ENCODE results near the gene EXOSC5. TPM values are rescaled to one million over a fixed set of nuclear protein-coding genes. Genes with fewer than 3 reads are reported as not detected.
A peak's percentile ranks its signal among the peaks of the same experiment; 100 is the strongest.

EXOSC5 gene
- total RNA-seq, 1 donor from 2014 or later: 20.2 TPM

GRCh38 chr19:41427647-41428480 is 30.7 kb upstream of the EXOSC5 start:
- no peak for DNase-seq (ENCODE audit: extremely low spot score, unreplicated experiment)
- Mint-ChIP-seq H3K4me1 (ENCODE audit: unreplicated experiment) (peaks cover 16% of the 10 kb centered on the region), H3K4me3 (peak overlapping the region; percentile 87), H3K27ac (peak overlapping the region; percentile 92), H3K27me3 (no peaks in the 10 kb centered on the region), H3K9me3 (no peaks in the 10 kb centered on the region), H3K36me3 (peaks cover 4% of the 10 kb centered on the region)
- TF ChIP-seq CTCF (conservative IDR thresholded peaks at IDR 0.05): no peak

GRCh38 chr19:41426952-41427646 is 29.9 kb upstream of the EXOSC5 start, which contains the start of gene B3GNT8:
B3GNT8 (minus strand) TSS chr19:41427374; CDS start chr19:41426778, 596 bp downstream.
- Mint-ChIP-seq H3K4me1 (ENCODE audit: unreplicated experiment) (peaks cover 16% of the 10 kb centered on the region), H3K9me3 (no peaks in the 10 kb centered on the region), H3K4me3 (peak within 1 kb of the TSS; percentile 87), H3K27me3 (no peaks in the 10 kb centered on the region), H3K27ac (peak within 1 kb of the TSS; percentile 92), H3K36me3 (peaks cover 1% of the 10 kb centered on the region)
- no peak for TF ChIP-seq CTCF (conservative IDR thresholded peaks at IDR 0.05)
- DNase-seq (ENCODE audit: extremely low spot score, unreplicated experiment): peak; percentile 84

GRCh38 chr19:41426116-41426841 is 29.1 kb upstream of the EXOSC5 start:
- Mint-ChIP-seq H3K9me3 (no peaks in the 10 kb centered on the region), H3K4me3 (peak overlapping the region; percentile 87), H3K27ac (peak overlapping the region; percentile 92), H3K36me3 (peaks cover under 1% of the 10 kb centered on the region), H3K4me1 (ENCODE audit: unreplicated experiment) (peaks cover 16% of the 10 kb centered on the region), H3K27me3 (no peaks in the 10 kb centered on the region)
- no peak for DNase-seq (ENCODE audit: extremely low spot score, unreplicated experiment)
- no peak for TF ChIP-seq CTCF (conservative IDR thresholded peaks at IDR 0.05)

- Mint-ChIP-seq H3K36me3 (peaks cover 3% of the 10 kb centered on the region), H3K27ac (no peak overlapping the region), H3K4me3 (peak overlapping the region; percentile 71)
These were observed 28.3 kb upstream of the EXOSC5 start for GRCh38 chr19:41425174-41426115.

More at GRCh38 chr19:41425174-41426115, 28.3 kb upstream of the EXOSC5 start:
- no peak for DNase-seq (ENCODE audit: extremely low spot score, unreplicated experiment)
- H3K9me3 Mint-ChIP-seq: no peaks in the 10 kb centered on the region
- TF ChIP-seq CTCF (conservative IDR thresholded peaks at IDR 0.05): no peak
- peaks cover 16% of the 10 kb centered on the region for H3K4me1 Mint-ChIP-seq (ENCODE audit: unreplicated experiment)
- H3K27me3 Mint-ChIP-seq: no peaks in the 10 kb centered on the region
